GM18502 (cell line): ENCODE measurements around the gene GNG12.

Source experiments
- ATAC-seq: cut with Tn5 transposase; IDR thresholded peaks from one replicate; pipeline ENCODE4 v1.9.1; 2021; ENCODE audit warnings: mild to moderate bottlenecking; ENCODE audit not compliant: unreplicated experiment, poor library complexity

GNG12 gene

GRCh38 chr1:67816506-67816905, 16.8 kb downstream of the GNG12 start:
- ATAC-seq: no peak

GRCh38 chr1:67816095-67816475, 17.2 kb downstream of the GNG12 start:
- ATAC-seq: no peak

- no peak for ATAC-seq
Observed at GRCh38 chr1:67815303-67816094, 17.8 kb downstream of the GNG12 start.

- ATAC-seq: no peak
Observed at GRCh38 chr1:67814121-67814772, 19.0 kb downstream of the GNG12 start.

- ATAC-seq: no peak
Observed at GRCh38 chr1:67812226-67812625, 21.0 kb downstream of the GNG12 start.

- no peak for ATAC-seq
Observed at GRCh38 chr1:67811781-67812180, 21.5 kb downstream of the GNG12 start.

- ATAC-seq: no peak
Observed at GRCh38 chr1:67809887-67810286, 23.4 kb downstream of the GNG12 start.

- ATAC-seq: no peak
Observed at GRCh38 chr1:67807282-67807681, 26.0 kb downstream of the GNG12 start.

- ATAC-seq: no peak
Observed at GRCh38 chr1:67804710-67805109, 28.6 kb downstream of the GNG12 start.

GRCh38 chr1:67803380-67804279, 29.6 kb downstream of the GNG12 start:
- ATAC-seq: no peak

GRCh38 chr1:67802565-67802964, 30.7 kb downstream of the GNG12 start:
- ATAC-seq: no peak

GRCh38 chr1:67801903-67802302, 31.4 kb downstream of the GNG12 start:
- ATAC-seq: no peak

GRCh38 chr1:67795179-67795912, 37.9 kb downstream of the GNG12 start:
- ATAC-seq: no peak

- no peak for ATAC-seq
Observed at GRCh38 chr1:67793562-67793961, 39.7 kb downstream of the GNG12 start.

- ATAC-seq: no peak
Observed at GRCh38 chr1:67792741-67793458, 40.4 kb downstream of the GNG12 start.

GRCh38 chr1:67792103-67792502, 41.2 kb downstream of the GNG12 start:
- no peak for ATAC-seq

- ATAC-seq: no peak
Observed at GRCh38 chr1:67791686-67792085, 41.6 kb downstream of the GNG12 start.

GRCh38 chr1:67791261-67791660, 42.0 kb downstream of the GNG12 start:
- ATAC-seq: no peak

- ATAC-seq: no peak
Observed at GRCh38 chr1:67790201-67790692, 43.0 kb downstream of the GNG12 start.
